Astrocyte of the cerebellum (primary cell): Measurements from ENCODE around the gene DHX16.

Experiments
- DNase-seq: peaks from one replicate; pipeline ENCODE4 v3.0.0-alpha.2; 2011; ENCODE audit warnings: low read depth
- H3K4me3 ChIP-seq: 2 replicates; pipeline ENCODE4 v1.5.1; 2011; ENCODE audit warnings: mild to moderate bottlenecking, low read depth, low read length, moderate library complexity
- in situ Hi-C: cut with HindIII; loops from 2 replicates; pipeline ENCODE4 v1.10.0; 2017; ENCODE audit warnings: low sequenced_read_pairs
- TF ChIP-seq, protein P1 (sequence below): IDR thresholded peaks from 2 replicates; pipeline ENCODE4 v1.5.1; 2012; ENCODE audit warnings: low read length, low read depth, moderate library complexity, mild to moderate bottlenecking; ENCODE audit errors: missing control alignments

The DHX16 gene

GRCh38 chr6:30687659-30688431 is 15.0 kb upstream of the DHX16 start:
- in situ Hi-C loops: no loop called here
- TF ChIP-seq, protein P1, sequence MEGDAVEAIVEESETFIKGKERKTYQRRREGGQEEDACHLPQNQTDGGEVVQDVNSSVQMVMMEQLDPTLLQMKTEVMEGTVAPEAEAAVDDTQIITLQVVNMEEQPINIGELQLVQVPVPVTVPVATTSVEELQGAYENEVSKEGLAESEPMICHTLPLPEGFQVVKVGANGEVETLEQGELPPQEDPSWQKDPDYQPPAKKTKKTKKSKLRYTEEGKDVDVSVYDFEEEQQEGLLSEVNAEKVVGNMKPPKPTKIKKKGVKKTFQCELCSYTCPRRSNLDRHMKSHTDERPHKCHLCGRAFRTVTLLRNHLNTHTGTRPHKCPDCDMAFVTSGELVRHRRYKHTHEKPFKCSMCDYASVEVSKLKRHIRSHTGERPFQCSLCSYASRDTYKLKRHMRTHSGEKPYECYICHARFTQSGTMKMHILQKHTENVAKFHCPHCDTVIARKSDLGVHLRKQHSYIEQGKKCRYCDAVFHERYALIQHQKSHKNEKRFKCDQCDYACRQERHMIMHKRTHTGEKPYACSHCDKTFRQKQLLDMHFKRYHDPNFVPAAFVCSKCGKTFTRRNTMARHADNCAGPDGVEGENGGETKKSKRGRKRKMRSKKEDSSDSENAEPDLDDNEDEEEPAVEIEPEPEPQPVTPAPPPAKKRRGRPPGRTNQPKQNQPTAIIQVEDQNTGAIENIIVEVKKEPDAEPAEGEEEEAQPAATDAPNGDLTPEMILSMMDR: peak; percentile 43
- DNase-seq: no peak

GRCh38 chr6:30686908-30687658 is 14.3 kb upstream of the DHX16 start:
- H3K4me3 ChIP-seq: peak overlapping the region; percentile 94
- TF ChIP-seq, protein P1: no peak
- in situ Hi-C loops: no loop called here
- peak; percentile 67 for DNase-seq

More at GRCh38 chr6:30687659-30688431, 15.0 kb upstream of the DHX16 start:
- peak overlapping the region; percentile 94 for H3K4me3 ChIP-seq

GRCh38 chr6:30686009-30686907 is 13.5 kb upstream of the DHX16 start, which contains the start of gene PPP1R18:
PPP1R18 (minus strand) TSS chr6:30686645; CDS start chr6:30686018, 627 bp downstream.
- DNase-seq: no peak
- in situ Hi-C loops: no loop called here

GRCh38 chr6:30685157-30686008 is 12.6 kb upstream of the DHX16 start:
- no peak for DNase-seq
- in situ Hi-C loops: no loop called here

More at GRCh38 chr6:30686009-30686907, 13.5 kb upstream of the DHX16 start, which contains the start of gene PPP1R18:
- H3K4me3 ChIP-seq: peak within 1 kb of the TSS; percentile 94
- TF ChIP-seq, protein P1: no peak

GRCh38 chr6:30684386-30685156 is 11.8 kb upstream of the DHX16 start:
- H3K4me3 ChIP-seq: peak overlapping the region; percentile 94
- TF ChIP-seq, protein P1: no peak
- in situ Hi-C loops: no loop called here
- DNase-seq: no peak

More at GRCh38 chr6:30685157-30686008, 12.6 kb upstream of the DHX16 start:
- TF ChIP-seq, protein P1: peak; percentile 37
- peak overlapping the region; percentile 94 for H3K4me3 ChIP-seq
